ENCODE measurements around the gene CDC25B. TPM values are rescaled to one million over a fixed set of nuclear protein-coding genes. Genes with fewer than 3 reads are reported as not detected.

Gene CDC25B
- total and polyA plus RNA-seq, 2 donors (not counting 3 experiments of a cell fraction or from before 2014, with no cell fraction given), result 46.7 to 76.5 TPM

DNA sequence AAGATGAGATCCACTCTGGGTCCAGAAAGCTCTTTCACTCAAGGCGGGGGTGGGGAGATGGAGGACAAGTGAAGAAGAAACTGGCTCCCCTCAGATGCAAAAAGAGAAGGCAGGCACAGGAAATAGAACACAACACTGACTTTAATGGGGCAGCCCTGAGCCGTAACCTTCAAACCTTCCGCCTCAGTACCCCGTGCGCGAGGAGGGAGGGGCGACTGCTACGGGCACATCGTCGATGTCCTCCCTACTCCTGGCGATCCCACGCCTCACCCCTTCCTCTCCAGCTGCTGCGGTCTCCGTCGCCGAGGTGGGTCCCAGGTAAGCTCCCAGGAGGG is 18.8 kb upstream of the CDC25B start:
- Histone ChIP-seq H2AFZ (ENCODE audit: low read depth, low read length) (peak overlapping the region; percentile 88), H3K4me3 (replicated peaks in 1 of 3; ENCODE audit: insufficient read depth in 1 of 3, low read depth in 1 of 3, low read length in 3 of 3) (peak overlapping the region in 2 of 3 experiments; percentile 34 to 57), H3K9me3 (replicated peaks; ENCODE audit: control insufficient read depth, insufficient read depth, low read length) (no peaks in the 10 kb centered on the region), H3K4me1 (ENCODE audit: control insufficient read depth, extremely low read depth, insufficient read depth, low read length) (peaks cover 15% of the 10 kb centered on the region), H3K9me1 (replicated peaks; ENCODE audit: control insufficient read depth, extremely low read depth, insufficient read depth, low read length) (no peaks in the 10 kb centered on the region), H3K9ac (replicated peaks; ENCODE audit: extremely low read depth, insufficient read depth, low read length) (no peak overlapping the region), H4K20me1 (replicated peaks; ENCODE audit: control insufficient read depth, extremely low read depth, insufficient read depth, low read length) (no peaks in the 10 kb centered on the region), H3K27ac (ENCODE audit: insufficient read depth, low read depth, low read length) (no peak overlapping the region), H3K4me2 (ENCODE audit: insufficient read depth, low read length) (peak overlapping the region; percentile 74), H3K79me2 (ENCODE audit: control insufficient read depth, insufficient read depth, low read length) (no peaks in the 10 kb centered on the region), H3K27me3 (ENCODE audit: control insufficient read depth in 2 of 2, insufficient read depth in 2 of 2, low read length in 2 of 2) (peaks cover 8 to 19% of the 10 kb centered on the region in 2 experiments), H3K36me3 (ENCODE audit: control insufficient read depth in 2 of 2, extremely low read depth in 1 of 2, insufficient read depth in 2 of 2, low read length in 2 of 2) (no peaks in the 10 kb centered on the region)
- FAIRE-seq (no peak), DNase-seq (ENCODE audit: low read depth, low spot score) (no peak)
- dilution Hi-C loops (cut with MboI; ENCODE audit: extremely low pct_ligation_motif_present, low sequenced_read_pairs), result no loop called here
- TF ChIP-seq, protein P1, sequence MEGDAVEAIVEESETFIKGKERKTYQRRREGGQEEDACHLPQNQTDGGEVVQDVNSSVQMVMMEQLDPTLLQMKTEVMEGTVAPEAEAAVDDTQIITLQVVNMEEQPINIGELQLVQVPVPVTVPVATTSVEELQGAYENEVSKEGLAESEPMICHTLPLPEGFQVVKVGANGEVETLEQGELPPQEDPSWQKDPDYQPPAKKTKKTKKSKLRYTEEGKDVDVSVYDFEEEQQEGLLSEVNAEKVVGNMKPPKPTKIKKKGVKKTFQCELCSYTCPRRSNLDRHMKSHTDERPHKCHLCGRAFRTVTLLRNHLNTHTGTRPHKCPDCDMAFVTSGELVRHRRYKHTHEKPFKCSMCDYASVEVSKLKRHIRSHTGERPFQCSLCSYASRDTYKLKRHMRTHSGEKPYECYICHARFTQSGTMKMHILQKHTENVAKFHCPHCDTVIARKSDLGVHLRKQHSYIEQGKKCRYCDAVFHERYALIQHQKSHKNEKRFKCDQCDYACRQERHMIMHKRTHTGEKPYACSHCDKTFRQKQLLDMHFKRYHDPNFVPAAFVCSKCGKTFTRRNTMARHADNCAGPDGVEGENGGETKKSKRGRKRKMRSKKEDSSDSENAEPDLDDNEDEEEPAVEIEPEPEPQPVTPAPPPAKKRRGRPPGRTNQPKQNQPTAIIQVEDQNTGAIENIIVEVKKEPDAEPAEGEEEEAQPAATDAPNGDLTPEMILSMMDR (IDR thresholded peaks at IDR 0.05; ENCODE audit: extremely low read depth in 1 of 2, insufficient read depth in 1 of 2, low read depth in 1 of 2, low read length in 2 of 2), result no peak
- TF ChIP-seq, protein P2, sequence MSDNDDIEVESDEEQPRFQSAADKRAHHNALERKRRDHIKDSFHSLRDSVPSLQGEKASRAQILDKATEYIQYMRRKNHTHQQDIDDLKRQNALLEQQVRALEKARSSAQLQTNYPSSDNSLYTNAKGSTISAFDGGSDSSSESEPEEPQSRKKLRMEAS (IDR thresholded peaks at IDR 0.05; ENCODE audit: insufficient read depth, insufficient read length), result no peak
- TF ChIP-seq EZH2 (IDR thresholded peaks at IDR 0.05; ENCODE audit: borderline replicate concordance, low read depth, low read length, severe bottlenecking), result no peak
- no TSS peak for BruUV-seq (replicated peaks)
- POLR2A ChIA-PET, result interaction anchor here (1.5 kb wide), 1 partner anchor 10 kb away, joined by 4 read pairs; the partner anchor contains the start of gene ADISSP
- intact Hi-C loops (cut with micrococcal nuclease), result loop anchor here (1.0 kb wide), 1 partner anchor 9 kb away; no protein-coding TSS in a partner anchor
- CTCF ChIA-PET, result interaction anchor here (1.4 to 3.3 kb wide), 6 partner anchors 9 to 101 kb away, joined by 3 to 34 read pairs (median 12); partner anchors contain the start of genes ADISSP, AP5S1 and CENPB
